GM04503 (cell line): ENCODE measurements around the gene TBC1D12.
"Not testable (repeated sequence)": the region's sequence is repeated elsewhere in the genome, so short reads cannot be mapped to it uniquely, and the experiment has no call there.

Experiments
- DNase-seq: peaks from one replicate; pipeline ENCODE4 v3.0.0-alpha.2; 2012; ENCODE audit warnings: low read depth

TBC1D12 gene

DNA sequence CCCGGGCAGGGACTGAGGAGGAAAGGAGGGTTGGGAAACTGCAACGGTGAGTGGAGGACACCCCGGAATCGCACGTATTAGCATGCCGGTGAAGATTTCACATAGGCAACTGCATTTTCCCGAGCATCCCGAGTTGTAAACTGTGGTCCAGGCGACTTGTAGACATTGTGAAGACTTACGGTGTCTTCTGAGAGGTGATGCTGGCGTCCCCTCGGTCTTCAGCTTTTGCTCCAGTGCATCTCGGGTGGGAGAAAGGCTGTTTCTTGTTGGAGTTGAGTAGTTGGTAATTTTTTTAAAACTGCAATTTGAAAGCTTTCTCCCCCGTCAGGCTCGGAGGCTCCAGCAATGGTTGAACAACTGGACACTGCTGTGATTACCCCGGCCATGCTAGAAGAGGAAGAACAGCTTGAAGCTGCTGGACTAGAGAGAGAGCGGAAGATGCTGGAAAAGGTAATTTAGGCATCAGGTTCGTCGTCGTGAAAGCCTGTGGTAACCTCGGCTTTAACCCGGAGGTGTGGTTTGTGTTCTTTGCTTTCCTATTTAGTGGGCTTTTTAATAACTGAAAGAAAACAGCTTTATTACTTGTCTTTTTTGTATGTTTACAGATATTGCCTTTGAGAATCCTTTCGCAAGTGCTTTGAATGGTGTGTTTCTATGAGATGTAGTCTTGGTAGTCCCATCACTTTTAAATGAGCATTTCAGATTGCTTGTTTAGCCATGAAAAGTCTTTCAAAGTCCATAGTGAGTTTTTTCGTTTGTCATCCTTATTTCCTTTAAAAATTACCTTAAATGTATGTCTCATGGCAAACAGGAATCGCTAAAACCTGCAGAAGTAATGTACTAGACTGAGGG, 143.9 kb downstream of the TBC1D12 start:
- DNase-seq = peak; percentile 6

DNA sequence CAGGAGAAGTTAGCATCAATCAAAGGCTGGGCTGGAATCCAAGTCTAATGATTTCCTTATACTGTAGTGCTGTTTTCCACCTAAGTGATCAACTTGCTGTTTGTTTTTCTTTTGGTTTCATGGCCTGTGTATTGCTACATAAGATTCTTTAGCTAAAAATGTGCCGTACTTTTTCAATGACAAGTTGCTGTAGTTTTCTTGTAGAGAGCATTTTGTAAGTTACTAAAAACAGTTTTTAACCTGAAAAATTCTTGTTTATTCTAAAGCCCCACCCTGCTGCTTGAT, 144.5 kb downstream of the TBC1D12 start:
- DNase-seq = no peak

DNA sequence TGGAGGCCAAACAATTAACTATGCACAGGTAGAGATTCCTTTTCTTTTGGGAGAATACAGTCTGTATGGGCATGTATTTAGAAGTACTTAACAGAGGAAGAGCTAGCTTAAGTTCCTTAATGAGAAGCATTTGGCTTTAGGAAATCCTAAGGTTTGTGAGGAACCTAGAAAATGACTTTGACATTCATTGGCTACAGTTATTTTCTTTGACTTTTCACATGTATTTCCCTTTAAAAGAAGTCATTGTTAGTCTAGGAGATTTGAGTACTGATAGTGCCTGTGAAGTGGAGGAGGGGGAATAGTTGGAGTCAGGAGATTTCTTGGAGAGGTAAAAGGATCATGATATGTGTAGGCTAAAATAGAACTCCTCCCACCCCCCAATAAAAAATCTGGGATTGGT, 146.9 kb downstream of the TBC1D12 start:
- no peak for DNase-seq

GRCh38 chr10:94567714-94568307, 165.5 kb downstream of the TBC1D12 start:
- DNase-seq = not testable (repeated sequence)

GRCh38 chr10:94571081-94571480, 168.7 kb downstream of the TBC1D12 start:
- DNase-seq = no peak

GRCh38 chr10:94571528-94571927, 169.2 kb downstream of the TBC1D12 start:
- no peak for DNase-seq

DNA sequence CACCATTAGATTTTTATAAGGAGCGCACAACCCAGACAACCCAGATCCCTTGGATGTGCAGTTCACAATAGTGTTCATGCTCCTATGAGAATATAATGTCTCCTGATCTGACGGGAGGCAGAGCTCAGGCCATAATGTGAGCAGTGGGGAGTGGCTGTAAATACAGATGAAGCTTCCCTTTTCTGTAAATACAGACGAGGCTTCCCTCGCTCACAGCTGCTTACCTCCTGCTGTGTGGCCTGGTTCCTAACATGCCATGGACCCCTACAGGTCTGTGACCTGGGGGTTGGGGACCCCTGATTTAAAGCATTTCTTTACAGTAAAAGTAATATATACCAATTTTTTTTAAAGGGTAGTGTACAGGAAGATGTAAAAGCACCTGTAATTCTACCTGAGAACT, 176.4 kb downstream of the TBC1D12 start:
- DNase-seq = no peak

- DNase-seq = no peak
Measured at GRCh38 chr10:94583124-94583523, 180.8 kb downstream of the TBC1D12 start.
